PC-3 (cell line): ENCODE measurements around the gene EFR3B. TPM values are rescaled to one million over a fixed set of nuclear protein-coding genes. Genes with fewer than 3 reads are reported as not detected.
"Not testable (repeated sequence)": the region's sequence is repeated elsewhere in the genome, so short reads cannot be mapped to it uniquely, and the experiment has no call there.

ENCODE experiments used
- ATAC-seq: fragments of 200-7000 bp; cut with Tn5 transposase; 2 replicates; pipeline ENCODE4 v1.9.1; 2020; ENCODE audit warnings: mild to moderate bottlenecking, moderate library complexity
- BruUV-seq: library from RNA; stranded (reverse); fragments of 400-500 nt; replicated peaks from 2 replicates; lab custom pipeline; 2021; lab: Mats Ljungman, UMichigan
- CTCF ChIA-PET: fragments of 300-600 bp; sonication (Branson Sonifier 250); formaldehyde crosslinking; loops from one replicate; lab custom pipeline; 2022; ENCODE audit warnings: antibody characterized with exemption; lab: Charles Lee
- POLR2A ChIA-PET: fragments of 300-600 bp; sonication (Branson Sonifier 250); formaldehyde crosslinking; loops from one replicate; lab custom pipeline; 2022; ENCODE audit warnings: antibody characterized with exemption; ENCODE audit not compliant: unreplicated experiment; lab: Charles Lee
- DNase-seq: peaks from one replicate; pipeline ENCODE4 v3.0.0-alpha.2; 2015
- H2AFZ ChIP-seq: fragments of 300-600 bp; sonication (generic); 2 replicates; pipeline ENCODE4 v1.6.0; 2016; ENCODE audit warnings: antibody characterized with exemption, low read length
- H3F3A ChIP-seq: fragments of 300-600 bp; sonication (generic); one replicate; pipeline ENCODE4 v1.6.0; 2017; ENCODE audit warnings: antibody characterized with exemption, low read length, control low read depth, mild to moderate bottlenecking; ENCODE audit not compliant: unreplicated experiment
- H3K27ac ChIP-seq: fragments of 300-600 bp; sonication (generic); 2 replicates; pipeline ENCODE4 v1.5.1; 2016; ENCODE audit warnings: mild to moderate bottlenecking, low read length
- H3K27me3 ChIP-seq: fragments of 300-600 bp; sonication (generic); 2 replicates; pipeline ENCODE4 v1.6.1; 2016; ENCODE audit warnings: low read length, mixed read lengths
- H3K36me3 ChIP-seq: fragments of 300-600 bp; sonication (generic); 2 replicates; pipeline ENCODE4 v1.6.1; 2016; ENCODE audit warnings: low read depth, mixed run types, low read length, mixed read lengths
- H3K4me1 ChIP-seq: fragments of 300-600 bp; sonication (generic); 2 replicates; pipeline ENCODE4 v1.5.1; 2016; ENCODE audit warnings: low read length; ENCODE audit not compliant: insufficient read depth
- H3K4me2 ChIP-seq: fragments of 300-600 bp; sonication (generic); 2 replicates; pipeline ENCODE4 v1.6.0; 2016; ENCODE audit warnings: low read length
- H3K4me3 ChIP-seq: fragments of 300-600 bp; sonication (generic); 2 replicates; pipeline ENCODE4 v1.5.1; 2016; ENCODE audit warnings: mild to moderate bottlenecking, low read length, mixed read lengths
- H3K79me2 ChIP-seq: fragments of 300-600 bp; sonication (generic); 2 replicates; pipeline ENCODE4 v1.6.1; 2017; ENCODE audit warnings: low read length, mixed read lengths
- H3K9ac ChIP-seq: fragments of 300-600 bp; sonication (generic); 2 replicates; pipeline ENCODE4 v1.6.0; 2016; ENCODE audit warnings: mild to moderate bottlenecking, low read length
- H3K9me2 ChIP-seq: fragments of 300-600 bp; sonication (generic); replicated peaks from 2 replicates; pipeline ENCODE4 v1.6.1; 2016; ENCODE audit warnings: mixed run types, low read length, mixed read lengths
- H3K9me3 ChIP-seq: fragments of 300-600 bp; sonication (generic); 2 replicates; pipeline ENCODE4 v1.6.1; 2016; ENCODE audit warnings: low read length, mixed read lengths
- H4K20me1 ChIP-seq: fragments of 300-600 bp; sonication (generic); 2 replicates; pipeline ENCODE4 v1.6.1; 2016; ENCODE audit warnings: low read length, mixed read lengths
- EZH2 ChIP-seq: fragments of 300-600 bp; sonication (generic); IDR thresholded peaks from one replicate; pipeline ENCODE4 v1.6.1; 2017; ENCODE audit warnings: antibody characterized with exemption, mild to moderate bottlenecking, low read length; ENCODE audit not compliant: unreplicated experiment
- EZH2phosphoT487 ChIP-seq: fragments of 300-600 bp; sonication (generic); IDR thresholded peaks from 2 replicates; pipeline ENCODE4 v1.6.1; 2018; ENCODE audit warnings: mild to moderate bottlenecking, antibody characterized with exemption, low read length, borderline replicate concordance
- intact Hi-C: fragments of 100-400 bp; cut with micrococcal nuclease; formaldehyde crosslinking; loops from 2 replicates; pipeline ENCODE4 v1.9.0; 2023
- total RNA-seq: library from RNA; depleted of rRNA; stranded (reverse); fragments of >200 nt; gene quantifications from 2 replicates; pipeline ENCODE4 v1.2.3, GENCODE V29; 2014
- TF ChIP-seq, protein P1 (sequence below): fragments of 300-600 bp; sonication (generic); conservative IDR thresholded peaks from 2 replicates; pipeline ENCODE4 v1.5.1; 2017; ENCODE audit warnings: antibody characterized with exemption, low read depth, mild to moderate bottlenecking, low read length

Gene EFR3B
- total RNA-seq, 1 experiment from 2014 or later = 4.6 TPM

GRCh38 chr2:25149646-25150045 lies 107.8 kb downstream of the EFR3B start:
- DNase-seq (no peak), ATAC-seq (no peak)
- TF ChIP-seq, protein P1, sequence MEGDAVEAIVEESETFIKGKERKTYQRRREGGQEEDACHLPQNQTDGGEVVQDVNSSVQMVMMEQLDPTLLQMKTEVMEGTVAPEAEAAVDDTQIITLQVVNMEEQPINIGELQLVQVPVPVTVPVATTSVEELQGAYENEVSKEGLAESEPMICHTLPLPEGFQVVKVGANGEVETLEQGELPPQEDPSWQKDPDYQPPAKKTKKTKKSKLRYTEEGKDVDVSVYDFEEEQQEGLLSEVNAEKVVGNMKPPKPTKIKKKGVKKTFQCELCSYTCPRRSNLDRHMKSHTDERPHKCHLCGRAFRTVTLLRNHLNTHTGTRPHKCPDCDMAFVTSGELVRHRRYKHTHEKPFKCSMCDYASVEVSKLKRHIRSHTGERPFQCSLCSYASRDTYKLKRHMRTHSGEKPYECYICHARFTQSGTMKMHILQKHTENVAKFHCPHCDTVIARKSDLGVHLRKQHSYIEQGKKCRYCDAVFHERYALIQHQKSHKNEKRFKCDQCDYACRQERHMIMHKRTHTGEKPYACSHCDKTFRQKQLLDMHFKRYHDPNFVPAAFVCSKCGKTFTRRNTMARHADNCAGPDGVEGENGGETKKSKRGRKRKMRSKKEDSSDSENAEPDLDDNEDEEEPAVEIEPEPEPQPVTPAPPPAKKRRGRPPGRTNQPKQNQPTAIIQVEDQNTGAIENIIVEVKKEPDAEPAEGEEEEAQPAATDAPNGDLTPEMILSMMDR = no peak
- no peak for TF ChIP-seq EZH2phosphoT487
- intact Hi-C loops = no loop called here
- no peak overlapping the region for H3K4me2 ChIP-seq
- H4K20me1 ChIP-seq = no peaks in the 10 kb centered on the region
- H3K36me3 ChIP-seq = no peaks in the 10 kb centered on the region
- no peaks in the 10 kb centered on the region for H3K79me2 ChIP-seq
- no peak overlapping the region for H2AFZ ChIP-seq
- POLR2A ChIA-PET = no interaction called here
- H3K27ac ChIP-seq = no peak overlapping the region
- H3K27me3 ChIP-seq = no peaks in the 10 kb centered on the region
- H3K4me1 ChIP-seq = no peaks in the 10 kb centered on the region
- no peaks in the 10 kb centered on the region for H3K9me3 ChIP-seq
- H3K9me2 ChIP-seq = no peaks in the 10 kb centered on the region
- no peaks in the 10 kb centered on the region for H3F3A ChIP-seq
- CTCF ChIA-PET = no interaction called here
- H3K4me3 ChIP-seq = no peak overlapping the region
- H3K9ac ChIP-seq = no peak overlapping the region
- no TSS peak for BruUV-seq

DNA sequence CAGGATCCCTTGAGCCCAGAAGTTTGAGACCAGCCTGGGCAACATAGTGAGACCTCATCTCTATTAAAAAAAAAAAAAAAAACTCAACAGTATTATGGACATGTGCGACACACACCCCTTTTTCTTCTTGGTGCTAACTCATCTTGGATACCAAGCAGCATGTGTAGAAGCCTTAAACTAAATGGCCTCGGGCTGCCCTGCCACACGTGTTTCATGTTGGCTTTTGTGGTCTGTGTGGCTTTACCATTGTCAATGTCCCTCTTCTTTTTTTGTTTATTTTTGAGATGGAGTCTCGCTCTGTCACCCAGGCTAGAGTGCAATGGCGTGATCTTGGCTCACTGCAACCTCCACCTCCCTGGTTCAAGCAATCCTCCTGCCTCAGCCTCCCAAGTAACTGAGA lies 109.1 kb downstream of the EFR3B start:
- H3K36me3 ChIP-seq, H3K79me2 ChIP-seq, ATAC-seq, H3K9me2 ChIP-seq, H3K9me3 ChIP-seq, H3K9ac ChIP-seq, H4K20me1 ChIP-seq, BruUV-seq, H3F3A ChIP-seq, H2AFZ ChIP-seq, intact Hi-C loops, H3K4me2 ChIP-seq, H3K4me3 ChIP-seq, H3K27me3 ChIP-seq, POLR2A ChIA-PET, DNase-seq, CTCF ChIA-PET, H3K4me1 ChIP-seq, H3K27ac ChIP-seq: not testable (repeated sequence)

- Histone ChIP-seq H2AFZ (no peak overlapping the region), H3F3A (no peaks in the 10 kb centered on the region), H3K9ac (no peak overlapping the region), H3K27me3 (no peaks in the 10 kb centered on the region), H3K79me2 (no peaks in the 10 kb centered on the region), H3K27ac (no peak overlapping the region), H3K9me3 (no peaks in the 10 kb centered on the region), H3K36me3 (no peaks in the 10 kb centered on the region), H3K4me2 (no peak overlapping the region), H4K20me1 (no peaks in the 10 kb centered on the region), H3K4me3 (no peak overlapping the region), H3K9me2 (no peaks in the 10 kb centered on the region), H3K4me1 (no peaks in the 10 kb centered on the region)
- DNase-seq (no peak), ATAC-seq (no peak)
- ChIA-PET POLR2A (no interaction called here), CTCF (no interaction called here)
- TF ChIP-seq EZH2phosphoT487 (no peak), EZH2 (no peak)
- TF ChIP-seq, protein P1 = no peak
- no TSS peak for BruUV-seq
- intact Hi-C loops = no loop called here
Measured at GRCh38 chr2:25151718-25152117, 109.8 kb downstream of the EFR3B start.
